SIG-M5 treated with dmso at 0.1 percent for 504 hours (cell line): ENCODE results near the gene OR7A10.
A peak's percentile ranks its signal among the peaks of the same experiment; 100 is the strongest.

Source experiments
- DNase-seq: peaks from one replicate; lab custom pipeline; 2025; ENCODE audit not compliant: unreplicated experiment; lab: John Stamatoyannopoulos, UW

The OR7A10 gene

DNA sequence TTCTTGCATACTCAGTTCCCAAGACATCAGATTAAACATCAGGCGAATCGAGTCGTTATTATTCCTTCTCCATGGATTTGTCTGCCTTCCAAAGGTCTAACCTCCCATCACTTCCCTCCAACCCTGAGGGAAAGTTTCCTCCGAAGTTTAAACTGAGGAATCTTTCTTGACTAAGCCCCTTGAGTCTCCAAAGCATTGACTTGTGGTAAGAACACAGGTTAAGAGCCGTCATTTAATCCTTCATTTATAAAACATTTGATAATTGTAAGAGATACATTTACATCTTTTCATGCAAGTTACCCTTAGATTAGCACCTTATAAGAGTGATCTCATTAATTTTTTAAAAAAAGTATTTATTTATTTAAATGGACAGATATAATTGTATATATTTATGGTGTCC is at the start of gene OR7A10:
OR7A10 (minus strand) TSS at position 101 of the 400 bp plus-strand sequence. CDS start 7,045 bp downstream, outside the sequence.
- DNase-seq, result no peak

DNA sequence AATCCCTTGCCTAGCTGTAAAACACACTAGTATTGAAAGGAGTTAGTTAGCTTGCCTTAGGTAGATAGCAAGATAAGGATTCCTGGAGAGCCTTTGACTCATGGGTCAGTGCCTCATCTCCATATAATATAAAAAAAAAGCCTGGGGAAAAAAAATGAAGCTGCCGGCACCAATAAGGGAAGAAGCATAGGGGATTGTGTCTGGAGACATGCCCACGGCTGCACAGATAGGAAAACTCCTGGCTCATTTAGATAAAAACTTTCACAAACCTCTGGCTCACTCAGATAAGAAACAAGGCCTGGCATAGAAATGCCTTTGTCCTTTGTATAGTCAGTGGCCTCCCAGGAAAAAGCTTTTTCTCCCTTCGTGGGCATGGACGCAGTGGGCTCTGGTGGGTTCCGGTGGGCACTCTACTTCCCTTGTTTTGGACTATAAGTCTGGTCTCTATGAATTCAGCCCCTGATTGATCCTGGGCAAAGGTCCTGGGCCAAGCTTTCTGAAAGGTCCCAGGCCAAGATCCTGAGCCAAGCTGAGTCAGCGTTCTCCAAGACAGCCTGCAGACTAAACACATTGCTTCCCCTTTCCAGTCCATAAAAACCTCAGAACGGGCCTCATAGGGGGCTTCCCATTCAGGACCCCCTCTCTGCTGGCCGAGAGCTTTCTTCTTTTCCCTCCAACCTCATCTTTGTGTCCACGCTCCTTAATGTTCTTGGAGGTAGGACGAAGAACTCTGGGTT is 42.1 kb upstream of the OR7A10 start:
- DNase-seq, result no peak

DNA sequence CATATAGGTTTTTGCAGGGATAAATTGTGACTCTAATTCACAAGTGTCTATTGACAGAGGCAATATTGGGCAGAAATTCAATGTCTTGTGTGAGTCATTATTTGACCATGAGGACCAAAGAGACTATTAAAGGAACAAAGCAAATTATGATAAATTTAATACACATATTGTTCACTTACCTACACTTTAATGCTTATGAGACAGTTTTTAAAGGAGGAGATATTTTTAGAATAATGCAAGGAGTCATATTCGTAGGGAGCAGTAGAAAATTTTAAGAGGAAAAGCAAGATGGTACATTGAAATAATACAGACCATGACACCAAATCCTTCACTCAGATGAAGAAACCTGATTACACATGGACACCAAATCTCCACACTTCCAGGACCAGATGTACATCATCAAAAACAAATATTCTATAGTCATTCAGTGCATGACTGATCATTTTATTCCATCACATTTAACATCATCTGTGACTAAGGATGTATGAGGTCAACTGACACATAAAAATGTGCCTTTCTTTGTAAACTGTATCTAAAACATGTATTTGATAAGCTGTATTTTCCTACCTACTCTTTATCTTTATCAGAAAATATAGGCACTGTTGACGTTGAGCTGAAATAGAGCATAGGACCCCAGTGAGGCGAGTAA is 41.4 kb upstream of the OR7A10 start:
- no peak for DNase-seq

DNA sequence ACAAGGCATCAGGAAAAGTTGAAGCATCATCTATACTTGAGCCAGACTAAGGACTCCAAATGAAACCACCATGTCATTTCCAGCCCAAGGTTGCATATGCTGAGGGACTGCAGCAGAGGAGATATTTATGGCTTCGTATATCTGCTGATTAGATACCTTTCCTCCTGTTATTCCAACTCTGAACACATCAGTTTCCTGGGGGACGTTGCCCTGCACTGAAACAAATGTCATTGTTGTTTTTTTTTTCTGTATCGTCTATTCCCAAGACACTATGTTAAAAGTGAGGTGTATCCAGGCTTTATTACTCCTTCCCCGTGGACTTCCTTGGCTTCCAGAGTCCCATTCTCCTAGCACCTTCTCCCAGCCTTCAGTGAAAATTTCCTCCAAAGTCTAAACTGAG is 37.3 kb upstream of the OR7A10 start, which contains the start of gene OR7A17:
OR7A17 (minus strand) TSS at position 101 of the 400 bp plus-strand sequence. CDS start 4,777 bp downstream, outside the sequence.
- DNase-seq, result no peak

DNA sequence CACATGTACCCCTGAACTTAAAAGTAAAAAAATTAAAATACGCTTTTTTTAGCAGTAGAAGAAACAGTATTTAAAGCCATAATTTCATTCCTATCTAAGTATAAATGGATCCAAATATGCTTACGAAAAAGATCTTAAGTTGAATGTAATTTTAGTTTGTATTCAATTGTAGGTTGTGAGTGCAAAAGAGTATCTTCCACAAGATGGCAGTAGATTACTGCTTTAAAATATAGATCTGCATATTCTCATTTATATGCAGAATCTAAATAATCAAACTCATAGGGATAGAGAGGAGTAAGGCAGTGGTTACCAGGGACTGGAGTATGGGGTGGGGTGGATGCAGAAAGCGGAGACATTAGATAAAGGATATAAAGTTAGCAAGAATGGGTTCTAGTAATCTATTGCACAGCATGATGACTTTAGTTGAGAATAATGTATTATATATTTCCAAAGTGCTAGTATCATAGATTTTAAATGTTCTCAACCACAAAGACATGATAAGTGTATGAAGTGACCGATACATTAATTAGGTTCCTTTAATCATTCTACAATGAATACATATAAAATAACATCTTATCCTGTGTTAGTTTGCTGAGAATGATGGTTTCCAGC is 23.0 kb upstream of the OR7A10 start:
- peak; percentile 27 for DNase-seq

DNA sequence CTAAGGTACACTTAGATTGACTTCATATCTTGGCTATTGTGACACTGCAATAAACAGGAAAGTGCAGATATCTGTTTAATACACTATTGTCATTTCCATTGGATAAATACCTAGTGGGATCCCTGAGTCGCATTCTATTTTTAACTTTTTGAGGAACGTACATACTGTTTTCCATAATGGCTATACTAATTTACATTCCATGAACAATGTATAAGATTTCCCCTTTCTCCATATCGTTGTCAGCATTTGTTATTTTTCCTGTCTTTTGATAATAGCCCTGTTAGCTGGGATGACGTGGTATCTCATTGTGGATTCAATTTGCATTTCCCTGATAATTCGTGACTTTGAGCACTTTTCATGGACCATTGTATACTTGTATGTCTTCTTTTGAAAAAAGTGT is 19.8 kb upstream of the OR7A10 start:
- no peak for DNase-seq

DNA sequence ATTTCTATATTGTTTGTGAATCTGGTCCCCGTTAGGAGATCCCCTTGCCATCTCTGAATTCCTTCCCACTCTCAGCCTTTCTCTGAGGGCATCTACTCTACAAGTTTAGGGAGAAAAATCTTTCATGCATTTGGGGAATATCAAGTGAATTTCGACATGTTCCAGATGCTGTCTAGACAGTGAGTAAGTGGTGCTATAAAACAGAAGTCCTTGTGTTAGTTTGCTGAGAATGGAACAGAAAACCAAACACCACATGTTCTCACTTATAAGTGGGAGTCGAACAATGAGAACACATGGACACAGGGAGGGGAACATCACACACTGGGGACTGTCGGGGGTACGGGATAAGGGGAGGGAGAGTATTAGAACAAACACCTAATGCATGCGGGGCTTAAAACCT is 5.1 kb downstream of the OR7A10 start:
- no peak for DNase-seq

DNA sequence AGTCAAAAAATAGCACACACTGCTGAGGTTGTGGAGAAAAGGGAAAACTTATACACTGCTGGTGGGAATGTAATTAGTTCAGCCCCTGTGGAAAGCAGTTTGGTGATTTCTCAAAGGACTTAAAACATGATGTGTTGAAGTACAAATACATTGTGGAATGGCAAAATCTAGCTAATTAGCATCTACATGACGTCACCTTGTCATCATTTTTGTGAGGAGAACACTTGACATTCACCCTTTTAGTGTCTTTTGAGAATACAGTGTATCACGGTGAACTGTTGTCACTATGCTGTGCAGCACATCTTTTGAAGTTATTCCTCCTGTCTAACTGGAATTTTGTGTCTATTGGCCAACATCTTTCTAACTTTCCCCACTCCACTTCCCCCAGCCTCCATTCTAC is 5.6 kb downstream of the OR7A10 start:
- DNase-seq, result no peak

DNA sequence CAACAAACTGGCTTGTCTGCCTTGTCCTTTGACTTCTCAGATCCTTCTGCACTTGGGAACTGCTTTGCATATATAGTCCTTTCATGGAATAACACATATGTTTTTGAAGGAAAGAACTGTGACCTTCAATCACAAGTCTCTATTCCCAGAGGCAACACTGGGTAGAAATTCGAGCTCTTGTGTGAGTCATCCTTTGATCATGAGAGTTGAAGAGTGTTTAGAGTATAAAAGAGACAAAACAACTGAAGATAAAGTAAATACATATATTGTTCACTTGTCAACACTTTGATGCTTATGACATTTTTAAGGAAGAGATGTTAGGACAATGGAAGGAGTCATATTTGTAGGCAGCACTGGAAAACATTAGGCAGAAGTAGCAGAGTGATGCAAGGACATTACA is 8.5 kb downstream of the OR7A10 start:
- no peak for DNase-seq

DNA sequence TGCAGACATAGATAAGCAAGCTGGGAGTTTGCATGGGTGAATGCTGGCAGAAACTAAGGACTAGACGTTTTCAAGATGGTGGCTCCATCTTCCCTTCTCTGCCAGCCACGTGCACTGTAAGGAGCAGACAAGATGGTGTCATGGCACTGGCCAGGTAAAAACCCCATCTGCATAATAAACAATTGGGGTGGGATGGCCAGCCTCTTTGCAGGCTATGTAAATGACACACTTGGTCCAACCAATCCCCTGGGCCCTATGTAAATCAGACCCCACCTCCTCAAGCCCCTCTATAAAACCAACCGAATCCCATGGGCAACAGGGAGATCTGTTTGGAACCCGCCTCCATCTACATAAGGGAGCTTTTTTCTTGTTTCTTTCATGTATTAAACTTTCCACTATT is 11.3 kb downstream of the OR7A10 start:
- no peak for DNase-seq

DNA sequence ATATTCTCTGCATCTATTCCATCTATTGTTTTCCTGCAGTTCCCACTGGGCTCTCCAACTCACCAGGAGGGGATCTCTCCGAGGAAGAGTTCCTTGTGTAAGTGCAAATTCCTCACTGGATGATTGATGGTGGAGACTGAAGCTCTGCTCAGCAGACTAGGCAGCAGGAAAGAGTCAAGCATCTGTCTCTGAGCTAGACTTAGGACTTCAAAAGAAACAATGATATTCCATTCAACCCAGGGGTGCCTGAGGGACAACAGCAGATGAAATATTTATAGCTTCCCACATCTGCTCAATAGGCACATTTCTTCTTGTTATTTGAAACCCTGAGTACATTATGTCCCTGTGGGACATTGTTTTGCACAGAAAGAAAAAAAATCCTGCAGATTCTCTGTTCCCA is 13.7 kb downstream of the OR7A10 start, which contains the start of the genes OR7A5 and OR7C1:
OR7A5 (minus strand) TSS at position 175 of the 400 bp plus-strand sequence. CDS start 6,944 bp downstream, outside the sequence.
OR7C1 (minus strand) TSS at position 175 of the 400 bp plus-strand sequence. CDS start 35,049 bp downstream, outside the sequence.
- no peak for DNase-seq

DNA sequence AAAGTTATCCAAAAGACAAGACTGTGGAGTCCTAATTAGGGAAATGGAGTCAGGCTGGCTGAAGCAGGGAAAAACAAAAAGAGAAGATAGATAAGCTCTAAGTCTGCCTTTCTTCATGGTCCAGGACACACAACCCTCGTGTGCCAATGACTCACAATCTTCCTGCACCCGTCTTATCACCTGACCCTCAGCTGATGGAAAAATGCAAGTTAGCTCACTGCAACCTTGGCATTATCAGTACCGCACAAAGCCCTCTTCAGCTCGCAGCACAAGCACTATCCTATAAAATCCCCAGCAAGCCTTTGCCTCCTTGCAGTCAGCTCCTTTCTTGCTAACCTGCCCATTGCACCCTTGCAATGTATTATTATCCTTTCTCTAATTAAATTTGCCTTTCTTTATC is 18.0 kb downstream of the OR7A10 start:
- DNase-seq, result no peak

DNA sequence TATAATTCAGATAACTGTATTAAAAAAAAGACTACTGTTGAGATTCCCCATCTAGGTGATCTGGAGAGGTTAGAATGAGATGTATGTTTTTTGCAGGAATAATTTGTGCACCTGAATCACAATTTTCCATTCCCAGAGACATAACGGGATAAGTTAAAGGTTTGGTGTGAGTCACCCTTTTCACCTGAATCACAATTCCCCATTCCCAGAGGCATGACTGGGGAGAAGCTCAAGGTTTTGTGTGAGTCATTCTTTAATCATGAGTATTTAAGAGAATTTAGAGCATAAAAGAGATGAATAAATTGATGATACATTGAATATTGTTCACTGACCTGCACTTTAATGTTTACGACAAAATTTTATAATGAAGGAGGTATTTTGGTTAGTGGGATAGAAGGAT is 22.7 kb downstream of the OR7A10 start:
- DNase-seq, result no peak

DNA sequence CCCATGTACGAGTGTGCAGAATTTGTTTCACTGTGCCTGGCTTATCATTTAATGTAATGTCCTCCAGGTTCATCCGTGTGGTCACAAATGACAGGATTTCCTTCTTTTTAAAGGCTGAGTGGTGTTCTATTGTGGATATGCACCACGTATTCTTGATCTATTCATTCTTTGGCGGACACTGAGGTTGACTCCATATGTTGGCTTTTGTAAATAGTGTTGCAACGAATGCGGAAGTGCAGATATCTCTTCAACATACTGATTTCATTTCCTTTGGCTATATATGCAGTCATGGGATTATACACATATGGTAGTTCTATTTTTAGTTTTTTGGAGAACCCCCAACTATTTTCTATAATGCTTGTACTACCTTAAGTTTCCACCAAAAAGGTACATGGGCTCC is 26.8 kb downstream of the OR7A10 start:
- DNase-seq, result peak; percentile 3

DNA sequence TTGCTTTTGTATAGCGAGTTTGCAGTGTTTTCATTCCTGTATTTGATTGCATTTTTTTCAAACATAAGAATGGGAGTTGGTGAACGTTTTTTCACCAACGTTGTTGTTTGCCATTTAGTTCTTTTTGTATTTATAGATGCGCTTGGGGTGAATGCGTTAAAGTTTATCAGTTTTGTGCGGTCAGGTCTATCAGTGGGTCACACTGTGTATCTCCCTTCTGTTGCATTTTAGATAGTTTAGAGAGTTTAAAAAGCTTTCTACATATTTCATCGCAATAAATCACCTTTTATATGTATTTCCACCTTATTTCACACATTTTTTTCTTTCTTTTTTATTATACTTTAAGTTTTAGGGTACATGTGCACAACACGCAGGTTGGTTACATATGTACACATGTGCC is 30.1 kb downstream of the OR7A10 start:
- no peak for DNase-seq

DNA sequence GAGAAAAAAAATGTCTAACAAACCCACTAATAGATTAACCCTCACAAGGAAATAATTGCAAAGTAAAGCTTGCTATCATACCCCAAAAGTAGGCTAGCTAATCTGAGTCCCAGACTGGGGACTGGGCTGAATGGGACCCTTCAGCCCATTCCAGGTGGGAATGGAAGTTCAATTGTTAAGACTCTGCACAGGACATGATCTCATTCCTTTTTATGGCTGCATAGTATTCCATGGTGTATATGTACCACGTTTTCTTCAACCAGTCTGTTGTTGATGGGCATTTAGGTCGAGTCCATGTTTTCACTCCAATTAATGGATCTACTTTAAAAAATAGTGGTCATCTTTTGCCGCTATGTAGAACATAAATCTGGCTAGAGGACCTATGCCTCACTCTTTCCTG is 31.7 kb downstream of the OR7A10 start:
- DNase-seq, result no peak

DNA sequence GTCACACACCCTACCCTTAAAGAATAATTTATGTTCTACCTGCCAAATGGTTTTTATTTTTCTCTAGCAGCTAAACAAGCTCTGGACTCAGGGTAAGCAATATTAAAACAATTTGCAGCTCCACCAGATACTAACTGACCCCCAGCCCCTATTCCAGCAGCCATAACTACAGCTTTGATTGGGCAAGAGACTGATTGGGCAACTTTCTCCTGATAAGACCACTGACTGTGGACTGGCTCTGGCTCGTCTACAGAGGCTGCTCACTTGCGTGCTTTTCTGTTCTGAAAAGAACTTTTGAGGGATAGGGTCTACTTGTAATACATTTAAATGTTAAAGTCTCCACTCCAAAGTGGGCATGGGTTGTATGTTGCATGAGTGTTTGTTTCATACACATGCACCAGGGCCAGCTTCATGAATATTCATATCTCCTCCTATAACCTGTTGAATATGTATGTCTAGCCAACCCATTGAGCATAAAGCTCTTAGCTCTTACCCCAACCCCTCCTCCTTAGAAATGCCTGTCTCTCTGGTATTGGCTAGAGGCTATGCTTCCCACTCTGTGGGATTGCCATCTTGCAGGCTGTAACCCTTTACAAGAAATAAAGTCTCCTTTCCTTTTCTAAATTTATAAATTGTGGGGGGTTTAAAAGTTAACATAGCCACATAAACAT is 33.6 kb downstream of the OR7A10 start:
- DNase-seq, result no peak

DNA sequence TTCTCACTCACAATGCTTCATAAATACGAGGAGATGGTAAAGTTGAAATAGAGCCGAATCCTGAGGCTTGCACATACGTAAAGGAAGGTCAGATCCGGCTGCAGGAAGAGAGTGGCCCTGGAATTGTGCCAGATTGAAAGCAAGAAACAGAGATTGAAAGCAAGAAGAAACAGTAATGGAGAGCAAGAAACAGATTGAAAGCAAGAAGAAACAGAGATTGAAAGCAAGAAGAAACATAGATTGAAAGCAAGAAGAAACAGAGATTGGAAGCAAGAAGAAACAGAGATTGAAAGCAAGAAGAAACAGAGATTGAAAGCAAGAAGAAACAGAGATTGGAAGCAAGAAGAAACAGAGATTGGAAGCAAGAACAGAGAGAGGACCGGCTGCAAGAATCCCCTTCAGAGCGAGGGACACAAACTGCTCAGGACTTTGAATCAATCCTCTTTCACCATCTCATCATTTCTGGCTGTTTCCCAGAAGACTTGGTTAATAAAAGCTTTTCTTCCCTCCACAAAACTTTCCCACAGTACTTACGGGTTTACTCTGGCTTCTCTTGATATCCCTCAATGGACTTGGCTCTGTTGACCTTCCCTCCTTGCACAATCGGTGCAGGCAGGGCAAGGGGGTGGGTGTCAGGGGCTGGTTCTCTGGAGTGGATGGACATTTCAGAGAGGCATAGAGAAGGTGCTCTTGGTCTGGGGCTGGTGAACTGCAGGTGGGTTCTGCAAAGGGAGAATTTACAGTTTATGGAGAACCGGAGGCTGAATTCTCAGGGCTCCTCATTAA is 39.3 kb downstream of the OR7A10 start:
- DNase-seq, result no peak

DNA sequence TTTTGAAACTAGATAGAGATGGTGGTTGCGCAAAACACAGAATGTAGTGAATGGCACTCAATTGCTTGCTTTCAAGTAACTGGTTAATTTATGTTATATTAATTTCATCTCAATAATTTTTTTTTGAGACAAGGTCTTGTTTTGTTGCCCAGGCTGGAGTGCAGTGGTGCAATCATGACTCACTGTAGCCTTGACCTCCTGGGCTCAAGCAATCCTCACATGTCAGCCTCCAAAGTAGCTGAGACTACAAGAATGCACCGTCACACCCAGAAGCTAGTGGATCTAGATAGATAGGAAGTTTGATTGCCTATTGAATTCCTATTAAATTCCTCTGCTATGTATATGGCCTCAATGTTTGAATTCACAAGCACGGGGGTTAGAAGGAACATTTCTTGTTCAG is 44.0 kb downstream of the OR7A10 start:
- no peak for DNase-seq

DNA sequence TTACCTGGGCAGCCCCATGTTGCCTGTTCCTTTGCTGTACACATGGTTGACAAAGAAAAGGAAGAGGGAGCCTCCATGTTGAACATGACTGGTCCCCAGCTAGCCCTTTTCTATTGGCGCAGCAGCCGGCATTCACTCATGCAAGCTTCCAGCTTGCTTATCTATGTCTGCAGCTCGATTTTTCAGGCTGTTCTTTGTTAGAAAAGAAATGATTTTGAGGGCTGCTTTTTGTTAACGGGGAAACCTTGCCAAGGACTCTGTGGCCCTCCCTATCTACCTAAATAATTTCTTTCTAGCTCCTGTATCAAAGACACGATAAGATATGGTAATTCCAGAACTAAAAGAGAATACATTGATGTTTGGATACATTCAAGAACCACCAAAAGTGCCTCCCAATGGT is 50.0 kb downstream of the OR7A10 start:
- no peak for DNase-seq

DNA sequence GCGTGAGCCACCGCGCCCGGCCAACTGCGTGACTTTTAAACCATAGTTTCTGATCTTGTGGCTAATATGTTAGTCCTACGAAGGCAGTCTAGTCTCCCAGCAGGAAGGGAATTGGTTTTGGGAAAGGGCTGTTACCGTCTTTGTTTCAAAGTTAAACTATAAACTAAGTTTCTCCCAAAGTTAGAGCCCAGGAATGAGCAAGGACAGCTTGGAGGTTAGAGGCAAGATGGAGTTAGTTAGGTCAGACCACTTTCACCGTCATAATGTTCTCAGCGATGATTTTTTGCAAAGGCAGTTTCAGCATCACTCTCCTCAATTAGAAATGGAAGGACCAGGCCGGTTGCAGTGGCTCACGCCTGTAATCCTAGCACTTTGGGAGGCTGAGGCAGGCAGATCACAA is 52.7 kb downstream of the OR7A10 start:
- DNase-seq, result no peak
